Stimulated activated naive CD8-positive, alpha-beta T cell treated with anti-CD3 and anti-CD28 coated beads, Interleukin-15, Interleukin-2, amounts not matched to agents 100 U/mL and 50 U/mL, for 24 hours (primary cell): ENCODE measurements around the gene PDCD2.
"Not testable (repeated sequence)": the region's sequence is repeated elsewhere in the genome, so short reads cannot be mapped to it uniquely, and the experiment has no call there.

Source experiments
- ATAC-seq: fragments of 150-1000 bp; cut with Tn5 transposase; one replicate; pipeline ENCODE4 v1.10.0; 2021
- DNase-seq: peaks from one replicate; pipeline ENCODE4 v3.0.0; 2021

The PDCD2 gene

GRCh38 chr6:170552765-170553533, 31.5 kb downstream of the PDCD2 start, which contains the start of gene PSMB1:
Gene PSMB1 (minus strand): TSS chr6:170553307. CDS start chr6:170553242, 65 bp downstream.
- DNase-seq (peak; percentile 90), ATAC-seq (peak; percentile 62)

DNA sequence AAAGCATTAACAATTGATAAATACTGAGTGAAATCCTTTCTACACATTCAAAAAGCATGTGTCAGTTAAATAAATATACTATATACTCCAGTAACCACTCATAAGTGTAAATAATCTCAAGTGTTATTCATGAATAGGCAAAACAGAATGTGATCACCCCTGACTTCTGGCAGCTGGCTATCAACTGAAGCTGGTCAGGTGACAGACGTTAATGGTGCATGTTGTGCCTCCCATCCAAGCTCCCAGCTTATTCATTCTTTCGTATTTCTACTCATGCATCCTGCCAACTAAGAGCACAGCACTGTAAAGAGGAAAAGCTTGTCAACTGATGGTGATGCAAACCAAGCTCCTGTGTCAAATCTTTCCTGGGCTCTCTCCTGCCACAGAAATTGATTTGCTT, 39.0 kb downstream of the PDCD2 start:
- DNase-seq: no peak
- no peak for ATAC-seq

DNA sequence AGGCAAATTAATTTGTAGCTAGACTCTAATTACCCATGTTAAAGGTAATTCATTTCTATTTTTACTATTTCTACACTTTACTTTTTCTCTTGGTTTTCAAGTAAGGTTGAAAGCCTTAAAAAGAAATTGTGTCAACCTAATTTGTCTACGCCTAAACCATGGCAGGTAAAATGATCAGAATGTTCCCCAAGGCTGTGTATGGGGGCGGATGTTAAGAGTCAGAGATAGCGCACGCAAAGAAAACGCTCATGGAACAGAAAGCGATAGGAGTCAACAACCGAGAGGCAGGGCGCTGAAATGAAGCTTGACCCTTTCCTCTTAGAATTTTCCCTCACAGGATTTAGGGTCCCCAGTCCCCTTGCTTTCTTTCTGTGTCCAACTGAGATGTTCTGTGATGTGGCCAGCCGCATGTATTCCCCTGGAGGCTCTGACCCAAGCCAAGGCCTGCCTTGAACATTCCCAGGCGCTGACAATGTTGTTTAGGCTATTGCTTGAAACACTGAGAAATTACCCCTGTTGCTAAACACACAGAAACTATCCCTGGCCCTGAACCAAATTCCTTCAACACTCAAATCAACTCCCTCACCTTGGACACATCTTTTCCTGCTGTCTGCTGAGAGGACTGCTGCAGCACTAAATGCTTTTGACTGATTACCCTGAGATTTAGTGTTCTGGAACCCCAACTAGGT, 42.3 kb downstream of the PDCD2 start:
- ATAC-seq (no peak), DNase-seq (no peak)

DNA sequence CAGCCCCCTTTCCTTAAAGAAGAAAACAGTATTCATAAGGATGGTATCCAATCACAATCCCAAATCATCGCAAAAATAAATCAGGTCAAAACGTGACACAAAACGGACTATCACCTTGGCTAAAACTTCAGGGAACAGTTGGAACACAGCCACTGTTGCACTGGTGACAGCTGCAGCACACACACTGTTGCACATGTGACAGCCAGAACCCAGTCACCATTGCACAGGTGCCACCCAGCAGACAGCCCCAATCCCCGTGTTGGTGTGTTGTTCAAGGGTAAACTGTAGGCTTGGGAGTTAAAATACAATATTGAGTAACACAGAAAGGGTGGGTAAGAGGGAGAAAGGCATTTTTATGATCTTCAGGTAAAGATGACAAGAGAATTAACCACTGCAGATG, 47.1 kb downstream of the PDCD2 start:
- DNase-seq: no peak
- ATAC-seq: no peak

DNA sequence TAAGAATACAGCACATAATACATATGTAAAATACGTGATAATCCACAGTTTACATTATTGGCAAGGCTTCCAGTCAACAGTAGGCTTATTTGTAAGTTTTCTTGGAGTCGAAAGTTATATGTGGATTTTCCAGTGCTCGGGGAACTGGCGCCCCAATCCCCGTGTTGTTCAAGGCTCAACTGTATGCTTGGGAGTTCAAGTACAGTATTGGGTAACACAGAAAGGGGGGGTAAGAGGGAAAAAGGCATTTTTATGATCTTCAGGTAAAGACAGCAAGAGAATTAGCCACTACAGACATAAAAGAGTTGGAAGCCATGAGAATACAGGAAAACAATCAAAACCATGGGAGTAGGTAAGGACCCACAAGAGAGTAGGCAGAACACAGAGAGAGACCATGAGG, 47.8 kb downstream of the PDCD2 start:
- ATAC-seq: no peak
- DNase-seq: no peak

DNA sequence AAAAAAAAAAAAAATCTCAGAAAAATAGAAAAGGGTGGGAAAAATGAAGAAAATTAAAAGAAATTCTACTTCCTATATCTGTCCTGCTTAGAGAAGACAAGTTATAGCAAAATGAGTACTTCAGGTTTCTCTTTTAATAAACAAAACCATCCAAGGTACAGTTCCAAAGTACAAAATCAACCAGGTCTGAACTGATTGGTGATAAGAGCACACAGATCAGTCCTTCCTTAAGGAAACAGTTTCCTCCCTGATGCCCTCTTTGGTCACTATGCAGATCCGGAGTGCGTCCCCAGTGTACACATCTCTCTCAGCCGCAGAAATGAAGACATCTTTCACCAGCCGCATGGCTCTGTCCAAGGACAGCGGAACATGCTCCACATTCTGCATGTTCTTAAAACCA, 49.4 kb downstream of the PDCD2 start:
- no peak for ATAC-seq

GRCh38 chr6:170533792-170534191, 50.6 kb downstream of the PDCD2 start:
- ATAC-seq (no peak), DNase-seq (no peak)

More for the DNA sequence above, 49.4 kb downstream of the PDCD2 start:
- DNase-seq: no peak

DNA sequence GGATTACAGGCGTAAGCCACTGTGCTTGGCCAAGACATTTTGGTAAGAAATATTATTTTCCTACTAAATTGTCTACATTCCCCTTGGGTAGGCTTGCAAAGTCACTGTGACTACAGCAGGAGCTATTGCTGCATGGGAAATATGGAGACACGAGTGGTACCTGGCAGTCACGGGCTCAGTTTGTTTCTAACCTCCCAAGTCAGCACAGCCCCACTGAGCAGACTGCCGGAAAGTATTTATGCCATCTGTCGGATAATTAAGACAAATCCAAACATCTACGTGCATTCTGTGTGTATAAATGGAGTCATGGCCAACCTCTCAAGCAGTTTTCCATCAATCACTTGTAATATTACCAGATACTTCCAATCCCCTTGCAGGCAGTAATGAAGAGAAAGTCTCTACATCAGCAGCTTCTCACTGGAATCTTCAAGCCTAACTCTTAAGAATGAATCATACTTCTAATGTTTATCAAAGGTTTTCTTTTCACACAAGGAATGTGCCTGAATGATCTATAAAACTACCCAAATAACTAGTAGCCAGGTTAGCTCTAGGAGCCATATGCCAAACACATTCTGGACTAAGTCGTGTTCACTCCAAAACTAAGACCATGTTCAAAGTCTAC, 51.5 kb downstream of the PDCD2 start:
- no peak for DNase-seq
- ATAC-seq: no peak

GRCh38 chr6:170529839-170530469, 54.5 kb downstream of the PDCD2 start:
- peak; percentile 71 for DNase-seq
- ATAC-seq: peak; percentile 74

- not testable (repeated sequence) for DNase-seq
These were observed 56.4 kb downstream of the PDCD2 start for GRCh38 chr6:170527995-170528394.

GRCh38 chr6:170525795-170526194, 58.6 kb downstream of the PDCD2 start:
- ATAC-seq: no peak

More at GRCh38 chr6:170527995-170528394, 56.4 kb downstream of the PDCD2 start:
- not testable (repeated sequence) for ATAC-seq

More at GRCh38 chr6:170525795-170526194, 58.6 kb downstream of the PDCD2 start:
- DNase-seq: no peak
